Caco-2 (cell line): ENCODE results near the gene VPS51. TPM values are rescaled to one million over a fixed set of nuclear protein-coding genes. Genes with fewer than 3 reads are reported as not detected.

Experiments used
- BruUV-seq: library from RNA; stranded (reverse); fragments of 400-500 nt; replicated peaks from 2 replicates; lab custom pipeline; 2021; lab: Mats Ljungman, UMichigan
- CTCF ChIA-PET: fragments of 300-600 bp; sonication (Branson Sonifier 250); formaldehyde crosslinking; loops from one replicate; lab custom pipeline; 2022; ENCODE audit warnings: antibody characterized with exemption; lab: Charles Lee
- POLR2A ChIA-PET: fragments of 300-600 bp; sonication (Branson Sonifier 250); formaldehyde crosslinking; loops from one replicate; lab custom pipeline; 2022; ENCODE audit warnings: antibody characterized with exemption; lab: Charles Lee
- DNase-seq, 2 experiments: peaks; one replicate each; pipeline versions ENCODE4 v3.0.0 to v3.0.0-alpha.2; 2020 to 2022
- H3K27me3 ChIP-seq: replicated peaks from 2 replicates; pipeline ENCODE4 v1.6.0; 2011; ENCODE audit warnings: low read length; ENCODE audit not compliant: control insufficient read depth, insufficient read depth
- H3K36me3 ChIP-seq: 2 replicates; pipeline ENCODE4 v1.5.1; 2011; ENCODE audit warnings: low read length; ENCODE audit not compliant: control insufficient read depth, insufficient read depth
- H3K4me1 ChIP-seq: fragments of 250-450 bp; sonication (Bioruptor Pico); 2 replicates; pipeline ENCODE4 v1.5.1; 2020; ENCODE audit warnings: mild to moderate bottlenecking
- H3K4me3 ChIP-seq: 2 replicates; pipeline ENCODE4 v1.5.1; 2011; ENCODE audit warnings: low read depth, mild to moderate bottlenecking, control low read depth, low read length
- H3K9me3 ChIP-seq: fragments of 250-450 bp; sonication (Bioruptor Pico); 2 replicates; pipeline ENCODE4 v1.5.1; 2020; ENCODE audit warnings: mild to moderate bottlenecking, moderate library complexity
- H3K27ac Mint-ChIP-seq: one replicate; pipeline ENCODE4 v1.8.0; 2022; ENCODE audit warnings: mixed read lengths; ENCODE audit not compliant: unreplicated experiment
- H3K27me3 Mint-ChIP-seq: one replicate; pipeline ENCODE4 v1.8.0; 2022; ENCODE audit warnings: mixed read lengths; ENCODE audit not compliant: insufficient read depth, unreplicated experiment
- H3K36me3 Mint-ChIP-seq: one replicate; pipeline ENCODE4 v1.8.0; 2022; ENCODE audit warnings: mild to moderate bottlenecking, mixed read lengths; ENCODE audit not compliant: insufficient read depth, unreplicated experiment
- H3K4me1 Mint-ChIP-seq: one replicate; pipeline ENCODE4 v1.8.0; 2022; ENCODE audit warnings: low read depth, mixed read lengths; ENCODE audit not compliant: unreplicated experiment
- H3K4me3 Mint-ChIP-seq: one replicate; pipeline ENCODE4 v1.8.0; 2022; ENCODE audit warnings: mild to moderate bottlenecking, moderate library complexity, mixed read lengths; ENCODE audit not compliant: unreplicated experiment
- H3K9me3 Mint-ChIP-seq: one replicate; pipeline ENCODE4 v1.8.0; 2022; ENCODE audit warnings: mixed read lengths; ENCODE audit not compliant: unreplicated experiment
- intact Hi-C: fragments of 100-400 bp; cut with micrococcal nuclease; formaldehyde crosslinking; loops from one replicate; pipeline ENCODE4 v1.10.0; 2022; ENCODE audit not compliant: unreplicated experiment
- total RNA-seq: library from RNA; stranded (reverse); gene quantifications from 2 replicates; pipeline ENCODE4 v1.2.3, GENCODE V29; 2022
- TF ChIP-seq, protein P1 (sequence below), 2 experiments: fragments of 200-600 bp in 1 of 2; IDR thresholded peaks; 1 replicate in 1 of 2; 2 replicates in 1 of 2; pipeline versions ENCODE4 v1.5.1 to v1.8.0; 2011 to 2022; ENCODE audit warnings: antibody characterized with exemption in 1 of 2, control low read depth in 1 of 2, inconsistent platforms in 1 of 2, low read depth in 1 of 2, low read length in 1 of 2, mild to moderate bottlenecking in 1 of 2, moderate library complexity in 1 of 2; ENCODE audit not compliant: insufficient read depth in 1 of 2, severe bottlenecking in 1 of 2, unreplicated experiment in 1 of 2

Gene VPS51
- total RNA-seq, 1 experiment from 2014 or later = 158 TPM

DNA sequence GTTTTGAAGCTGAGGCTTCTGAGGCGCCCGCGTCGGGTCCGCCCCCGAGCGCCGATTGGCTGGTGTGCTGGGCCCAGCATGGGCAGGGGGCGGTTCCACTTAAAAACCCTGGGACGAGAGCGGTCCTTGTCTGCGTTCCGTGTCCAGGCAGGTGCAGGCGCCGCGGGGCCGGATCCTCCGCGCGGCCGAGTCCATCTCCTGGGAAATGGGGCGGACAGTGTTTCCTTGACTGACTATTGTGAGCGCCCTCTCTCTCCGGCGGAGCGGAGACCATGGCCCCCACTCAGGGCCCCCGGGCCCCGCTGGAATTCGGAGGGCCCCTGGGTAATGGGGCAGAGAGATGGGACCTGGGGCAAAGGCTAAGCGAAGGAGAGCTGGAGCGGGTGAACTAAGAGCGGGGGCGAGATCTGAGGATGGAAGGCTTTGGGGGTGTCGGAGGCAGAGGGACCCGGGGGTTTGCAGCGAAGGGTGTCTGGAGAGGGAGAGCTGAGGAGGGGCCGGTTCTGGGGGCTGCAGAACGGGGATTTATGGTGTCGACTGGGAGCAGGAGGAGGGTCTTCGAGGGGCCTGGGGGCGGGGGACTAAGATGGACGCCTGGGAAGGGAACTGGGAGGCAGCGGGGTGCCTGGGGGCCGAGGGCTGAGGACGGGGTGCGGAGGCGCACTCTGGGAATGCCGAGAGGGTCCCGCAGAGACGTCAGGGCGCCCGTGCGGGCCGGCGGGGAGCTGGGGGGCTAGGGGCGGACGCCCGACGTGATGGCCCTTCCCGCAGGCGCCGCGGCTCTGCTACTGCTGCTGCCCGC, 15.9 kb downstream of the VPS51 start, which contains the start of gene TM7SF2:
Gene TM7SF2, plus strand, starts transcription at position 129 of the 802 bp plus-strand sequence. Its CDS starts 144 bp downstream, at position 273.
- Histone ChIP-seq H3K9me3 (no peaks in the 10 kb centered on the region), H3K36me3 (no peaks in the 10 kb centered on the region), H3K4me3 (peak within 1 kb of the TSS; percentile 42), H3K27me3 (no peaks in the 10 kb centered on the region), H3K4me1 (peaks cover 26% of the 10 kb centered on the region)
- no peaks in the 10 kb centered on the region for H3K27me3 Mint-ChIP-seq
- DNase-seq = peak; percentile 97 to 98
- intact Hi-C loops = loop anchor here (2.0 to 10.0 kb wide), 2 partner anchors 69 to 337 kb away; partner anchors contain the start of genes CAPN1 and SF1
- H3K4me3 Mint-ChIP-seq = peak within 1 kb of the TSS; percentile 96
- H3K9me3 Mint-ChIP-seq = no peaks in the 10 kb centered on the region
- ChIA-PET POLR2A (interaction anchor here (0.6 to 2.3 kb wide), 23 partner anchors 10 to 941 kb away, joined by 3 to 37 read pairs (median 3); partner anchors contain the start of genes ARL2, CAPN1, CDC42BPG and FAU), CTCF (interaction anchor here (0.6 to 2.4 kb wide), 12 partner anchors 10 to 348 kb away, joined by 3 to 14 read pairs (median 5); partner anchors contain the start of genes CAPN1, FAU, MRPL49 and SYVN1)
- peak within 1 kb of the TSS; percentile 92 for H3K27ac Mint-ChIP-seq
- TF ChIP-seq, protein P1, sequence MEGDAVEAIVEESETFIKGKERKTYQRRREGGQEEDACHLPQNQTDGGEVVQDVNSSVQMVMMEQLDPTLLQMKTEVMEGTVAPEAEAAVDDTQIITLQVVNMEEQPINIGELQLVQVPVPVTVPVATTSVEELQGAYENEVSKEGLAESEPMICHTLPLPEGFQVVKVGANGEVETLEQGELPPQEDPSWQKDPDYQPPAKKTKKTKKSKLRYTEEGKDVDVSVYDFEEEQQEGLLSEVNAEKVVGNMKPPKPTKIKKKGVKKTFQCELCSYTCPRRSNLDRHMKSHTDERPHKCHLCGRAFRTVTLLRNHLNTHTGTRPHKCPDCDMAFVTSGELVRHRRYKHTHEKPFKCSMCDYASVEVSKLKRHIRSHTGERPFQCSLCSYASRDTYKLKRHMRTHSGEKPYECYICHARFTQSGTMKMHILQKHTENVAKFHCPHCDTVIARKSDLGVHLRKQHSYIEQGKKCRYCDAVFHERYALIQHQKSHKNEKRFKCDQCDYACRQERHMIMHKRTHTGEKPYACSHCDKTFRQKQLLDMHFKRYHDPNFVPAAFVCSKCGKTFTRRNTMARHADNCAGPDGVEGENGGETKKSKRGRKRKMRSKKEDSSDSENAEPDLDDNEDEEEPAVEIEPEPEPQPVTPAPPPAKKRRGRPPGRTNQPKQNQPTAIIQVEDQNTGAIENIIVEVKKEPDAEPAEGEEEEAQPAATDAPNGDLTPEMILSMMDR (IDR thresholded peaks at IDR 0.05; ENCODE audit: insufficient read depth in 1 of 2, low read depth in 1 of 2, low read length in 1 of 2, severe bottlenecking in 1 of 2, unreplicated experiment in 1 of 2) = no peak
- peaks cover 64% of the 10 kb centered on the region for H3K36me3 Mint-ChIP-seq
- peaks cover 6% of the 10 kb centered on the region for H3K4me1 Mint-ChIP-seq
- no TSS peak for BruUV-seq

DNA sequence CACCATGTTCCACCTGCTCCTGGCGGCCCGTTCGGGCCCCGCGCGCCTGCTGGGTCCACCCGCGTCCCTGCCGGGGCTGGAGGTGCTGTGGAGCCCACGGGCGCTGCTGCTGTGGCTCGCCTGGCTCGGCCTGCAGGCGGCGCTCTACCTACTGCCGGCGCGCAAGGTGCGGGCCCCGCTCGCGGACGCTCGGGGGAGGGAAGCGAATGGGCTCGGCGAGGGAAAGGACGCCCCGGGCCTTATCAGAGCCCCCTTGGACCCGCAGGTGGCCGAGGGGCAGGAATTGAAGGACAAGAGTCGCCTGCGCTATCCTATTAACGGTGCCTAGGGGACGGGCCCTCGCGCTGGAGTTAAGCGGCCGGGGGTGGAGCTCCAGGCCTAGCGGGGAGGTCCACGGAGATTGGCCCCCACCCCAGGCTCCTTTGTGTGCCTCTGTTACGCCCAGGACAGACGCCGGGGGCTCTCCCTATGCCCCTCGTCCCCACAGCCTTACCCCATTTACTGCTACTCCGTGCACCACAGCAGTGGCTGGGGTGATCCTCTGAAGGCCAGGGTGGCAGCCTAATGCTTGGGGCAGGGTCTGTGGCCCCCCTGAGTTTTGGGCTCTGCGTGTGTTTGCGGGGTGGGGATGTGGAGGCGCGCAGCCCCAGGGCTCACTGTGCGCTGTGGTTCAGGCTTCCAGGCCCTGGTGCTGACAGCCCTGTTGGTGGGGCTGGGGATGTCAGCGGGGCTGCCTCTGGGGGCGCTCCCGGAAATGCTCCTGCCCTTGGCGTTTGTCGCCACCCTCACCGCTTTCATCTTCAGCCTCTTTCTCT, 16.7 kb downstream of the VPS51 start:
- H3K4me1 ChIP-seq = peaks cover 26% of the 10 kb centered on the region
- CTCF ChIA-PET = interaction anchor here (0.6 to 2.4 kb wide), 10 partner anchors 9 to 251 kb away, joined by 4 to 14 read pairs (median 6); partner anchors contain the start of genes CAPN1, FAU, MRPL49 and SYVN1
- H3K4me3 ChIP-seq = peak overlapping the region; percentile 42
- peak overlapping the region; percentile 92 for H3K27ac Mint-ChIP-seq
- peaks cover 73% of the 10 kb centered on the region for H3K36me3 Mint-ChIP-seq
- H3K27me3 ChIP-seq = no peaks in the 10 kb centered on the region
- POLR2A ChIA-PET = interaction anchor here (0.6 to 2.2 kb wide), 10 partner anchors 9 to 795 kb away, joined by 3 to 10 read pairs (median 4); partner anchors contain the start of genes ARL2, CAPN1, FAU and MEN1
- H3K4me1 Mint-ChIP-seq = peaks cover 6% of the 10 kb centered on the region
- H3K9me3 ChIP-seq = no peaks in the 10 kb centered on the region
- H3K9me3 Mint-ChIP-seq = no peaks in the 10 kb centered on the region
- BruUV-seq = no TSS peak
- intact Hi-C loops = loop anchor here (10.0 kb wide), 1 partner anchor 338 kb away; the partner anchor contains the start of gene SF1
- TF ChIP-seq, protein P1 (IDR thresholded peaks at IDR 0.05; ENCODE audit: insufficient read depth in 1 of 2, low read depth in 1 of 2, low read length in 1 of 2, severe bottlenecking in 1 of 2, unreplicated experiment in 1 of 2) = peak; percentile 74 to 84
- peak; percentile 59 to 76 for DNase-seq
- peak overlapping the region; percentile 96 for H3K4me3 Mint-ChIP-seq
- H3K27me3 Mint-ChIP-seq = no peaks in the 10 kb centered on the region
- H3K36me3 ChIP-seq = no peaks in the 10 kb centered on the region
